Activated B cell treated with CpG ODN at 0.5 μM for 24 hours (primary cell): Measurements from ENCODE around the gene ATP2B2. TPM values are rescaled to one million over a fixed set of nuclear protein-coding genes. Genes with fewer than 3 reads are reported as not detected.

Experiments
- ATAC-seq: fragments of 200-7000 bp; cut with Tn5 transposase; one replicate; pipeline ENCODE4 v1.10.0; 2021; ENCODE audit warnings: low read depth, mild to moderate bottlenecking, moderate library complexity
- CTCF ChIA-PET: fragments of 350-600 bp; sonication (Branson Sonifier 250); formaldehyde crosslinking; loops from one replicate; lab custom pipeline; 2021; ENCODE audit warnings: antibody characterized with exemption; lab: Charles Lee
- POLR2A ChIA-PET: fragments of 350-600 bp; sonication (Branson Sonifier 250); formaldehyde crosslinking; loops from one replicate; lab custom pipeline; 2021; ENCODE audit warnings: antibody characterized with exemption; lab: Charles Lee
- DNase-seq: peaks from one replicate; pipeline ENCODE4 v3.0.0; 2022
- H3K27ac Mint-ChIP-seq: one replicate; pipeline ENCODE4 v1.8.0; 2020; ENCODE audit warnings: mixed read lengths
- H3K27me3 Mint-ChIP-seq: one replicate; pipeline ENCODE4 v1.8.0; 2021; ENCODE audit warnings: mixed read lengths
- H3K36me3 Mint-ChIP-seq: one replicate; pipeline ENCODE4 v1.8.0; 2021; ENCODE audit warnings: low read depth, mixed read lengths
- H3K4me1 Mint-ChIP-seq: one replicate; pipeline ENCODE4 v1.8.0; 2021; ENCODE audit warnings: mixed read lengths
- H3K4me3 Mint-ChIP-seq: one replicate; pipeline ENCODE4 v1.8.0; 2020; ENCODE audit warnings: mild to moderate bottlenecking, mixed read lengths
- H3K9me3 Mint-ChIP-seq: one replicate; pipeline ENCODE4 v1.8.0; 2020; ENCODE audit warnings: mixed read lengths
- intact Hi-C: fragments of 100-400 bp; cut with micrococcal nuclease; formaldehyde crosslinking; loops from one replicate; pipeline ENCODE4 v1.15.1; 2024
- total RNA-seq: library from RNA; stranded (reverse); gene quantifications from 2 replicates; pipeline ENCODE4 v1.2.3, GENCODE V29; 2022
- TF ChIP-seq, protein P1 (sequence below): fragments of 200-600 bp; IDR thresholded peaks from one replicate; pipeline ENCODE4 v1.8.0; 2022; ENCODE audit warnings: antibody characterized with exemption, mild to moderate bottlenecking

ATP2B2 gene
- total RNA-seq, 1 donor from 2014 or later, result not detected

DNA sequence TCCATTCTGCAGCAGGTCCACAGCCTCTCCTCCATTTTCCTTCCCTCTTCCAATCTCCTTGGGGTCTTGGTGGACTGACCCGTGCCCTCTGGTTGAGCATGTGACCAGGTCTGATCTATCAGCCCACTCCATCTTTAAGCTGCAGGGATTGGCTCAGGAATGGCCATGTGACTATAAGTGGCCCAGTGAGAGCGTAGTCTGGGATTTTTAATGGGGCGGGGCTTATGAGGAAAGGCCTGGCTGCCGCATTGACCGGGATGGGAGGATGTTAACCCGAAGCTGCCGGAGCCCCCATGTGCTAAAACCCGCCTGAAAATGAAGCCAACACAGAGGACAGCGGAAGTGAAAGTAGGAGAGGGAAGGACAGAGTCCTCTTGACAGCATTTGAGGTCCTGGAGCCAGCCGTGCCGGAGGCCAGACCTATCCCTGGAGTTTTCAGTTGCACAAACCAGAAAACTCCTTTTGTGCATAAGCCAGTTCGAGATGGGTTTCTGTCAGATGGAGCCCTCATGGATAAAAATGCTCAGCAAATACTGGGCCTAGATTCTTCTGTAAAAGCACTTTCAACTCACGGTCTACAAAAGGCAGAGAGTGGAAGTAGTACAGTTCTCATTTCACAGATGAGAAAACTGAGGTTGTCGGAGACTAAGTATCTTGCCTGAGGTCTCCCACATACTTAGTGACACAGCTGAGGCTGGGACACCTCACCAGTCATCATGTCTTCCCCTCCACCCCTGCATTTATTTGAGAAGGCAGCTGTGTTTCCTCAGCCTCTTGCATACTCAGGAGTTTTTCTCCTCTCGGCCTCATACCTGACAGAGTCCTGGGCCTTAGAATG is 61.9 kb downstream of the ATP2B2 start:
- POLR2A ChIA-PET, result no interaction called here
- CTCF ChIA-PET, result no interaction called here
- Mint-ChIP-seq H3K4me1 (peaks cover 31% of the 10 kb centered on the region), H3K9me3 (no peaks in the 10 kb centered on the region), H3K36me3 (no peaks in the 10 kb centered on the region), H3K27me3 (no peaks in the 10 kb centered on the region), H3K4me3 (no peak overlapping the region), H3K27ac (no peak overlapping the region)
- ATAC-seq (no peak), DNase-seq (no peak)
- TF ChIP-seq, protein P1, sequence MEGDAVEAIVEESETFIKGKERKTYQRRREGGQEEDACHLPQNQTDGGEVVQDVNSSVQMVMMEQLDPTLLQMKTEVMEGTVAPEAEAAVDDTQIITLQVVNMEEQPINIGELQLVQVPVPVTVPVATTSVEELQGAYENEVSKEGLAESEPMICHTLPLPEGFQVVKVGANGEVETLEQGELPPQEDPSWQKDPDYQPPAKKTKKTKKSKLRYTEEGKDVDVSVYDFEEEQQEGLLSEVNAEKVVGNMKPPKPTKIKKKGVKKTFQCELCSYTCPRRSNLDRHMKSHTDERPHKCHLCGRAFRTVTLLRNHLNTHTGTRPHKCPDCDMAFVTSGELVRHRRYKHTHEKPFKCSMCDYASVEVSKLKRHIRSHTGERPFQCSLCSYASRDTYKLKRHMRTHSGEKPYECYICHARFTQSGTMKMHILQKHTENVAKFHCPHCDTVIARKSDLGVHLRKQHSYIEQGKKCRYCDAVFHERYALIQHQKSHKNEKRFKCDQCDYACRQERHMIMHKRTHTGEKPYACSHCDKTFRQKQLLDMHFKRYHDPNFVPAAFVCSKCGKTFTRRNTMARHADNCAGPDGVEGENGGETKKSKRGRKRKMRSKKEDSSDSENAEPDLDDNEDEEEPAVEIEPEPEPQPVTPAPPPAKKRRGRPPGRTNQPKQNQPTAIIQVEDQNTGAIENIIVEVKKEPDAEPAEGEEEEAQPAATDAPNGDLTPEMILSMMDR, result no peak
- intact Hi-C loops, result no loop called here

- Mint-ChIP-seq H3K27me3 (no peaks in the 10 kb centered on the region), H3K4me3 (no peak overlapping the region), H3K9me3 (no peaks in the 10 kb centered on the region), H3K36me3 (no peaks in the 10 kb centered on the region), H3K27ac (no peak overlapping the region), H3K4me1 (peaks cover 42% of the 10 kb centered on the region)
- ChIA-PET POLR2A (no interaction called here), CTCF (no interaction called here)
- ATAC-seq, result no peak
- DNase-seq, result no peak
- TF ChIP-seq, protein P1, result no peak
- intact Hi-C loops, result no loop called here
Observed at GRCh38 chr3:10442151-10442795, 63.1 kb downstream of the ATP2B2 start.

DNA sequence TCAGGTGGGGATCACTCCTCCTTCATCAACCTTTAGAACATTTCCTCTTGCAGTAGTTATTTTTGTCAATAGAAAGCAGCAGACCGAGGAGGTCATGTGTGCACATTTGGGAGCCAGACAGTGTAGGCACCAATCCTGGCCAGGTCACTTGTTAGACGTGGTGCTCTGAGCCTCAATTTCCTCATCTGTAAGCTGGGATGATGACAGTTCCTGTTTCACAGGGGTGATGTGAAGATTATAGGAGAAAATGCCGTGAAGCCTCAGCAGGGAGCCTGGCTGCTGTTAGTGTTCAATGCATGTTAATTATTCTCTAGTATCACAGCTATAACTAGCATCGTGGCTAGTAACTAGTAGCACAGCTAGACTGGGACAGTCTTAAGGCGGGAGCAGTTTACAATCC is 64.7 kb downstream of the ATP2B2 start:
- TF ChIP-seq, protein P1, result no peak
- CTCF ChIA-PET, result no interaction called here
- DNase-seq (no peak), ATAC-seq (no peak)
- no peaks in the 10 kb centered on the region for H3K27me3 Mint-ChIP-seq
- peaks cover 54% of the 10 kb centered on the region for H3K4me1 Mint-ChIP-seq
- H3K27ac Mint-ChIP-seq, result no peak overlapping the region
- no peaks in the 10 kb centered on the region for H3K9me3 Mint-ChIP-seq
- POLR2A ChIA-PET, result no interaction called here
- no peaks in the 10 kb centered on the region for H3K36me3 Mint-ChIP-seq
- H3K4me3 Mint-ChIP-seq, result no peak overlapping the region
- intact Hi-C loops, result no loop called here

GRCh38 chr3:10438902-10439610 is 66.3 kb downstream of the ATP2B2 start:
- ATAC-seq (no peak), DNase-seq (no peak)
- TF ChIP-seq, protein P1, result no peak
- Mint-ChIP-seq H3K4me1 (peaks cover 50% of the 10 kb centered on the region), H3K4me3 (no peak overlapping the region), H3K27ac (no peak overlapping the region), H3K9me3 (no peaks in the 10 kb centered on the region), H3K36me3 (no peaks in the 10 kb centered on the region), H3K27me3 (no peaks in the 10 kb centered on the region)
- ChIA-PET CTCF (no interaction called here), POLR2A (interaction anchor here (0.7 kb wide), 1 partner anchor 484 kb away, joined by 4 read pairs; no protein-coding TSS in a partner anchor)
- intact Hi-C loops, result no loop called here
